ENCODE results near the gene SLC4A11. TPM values are rescaled to one million over a fixed set of nuclear protein-coding genes. Genes with fewer than 3 reads are reported as not detected.

SLC4A11 gene
- total RNA-seq, 1 donor from 2014 or later = 20.0 TPM

DNA sequence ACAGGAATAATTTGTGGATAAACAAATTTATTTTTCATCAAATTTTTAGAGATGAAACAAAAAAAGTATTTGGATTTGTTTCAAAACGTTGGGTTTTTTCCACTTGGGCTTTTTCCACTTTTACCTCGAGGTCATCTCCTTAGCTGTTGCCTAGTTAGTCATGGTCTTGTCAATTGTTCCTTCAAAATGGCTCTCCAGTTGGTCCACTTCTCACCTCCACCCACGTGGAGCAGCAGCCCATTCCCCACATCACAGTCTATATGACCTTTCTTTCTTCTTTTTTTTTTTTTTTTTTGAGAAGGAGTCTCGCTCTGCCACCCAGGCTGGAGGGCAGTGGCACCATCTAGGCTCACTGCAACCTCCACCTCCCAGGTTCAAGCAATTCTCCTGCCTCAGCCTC, 6.7 kb upstream of the SLC4A11 start:
- no peak for ATAC-seq

- ATAC-seq = no peak
Measured at GRCh38 chr20:3245156-3245555, 6.2 kb upstream of the SLC4A11 start.

DNA sequence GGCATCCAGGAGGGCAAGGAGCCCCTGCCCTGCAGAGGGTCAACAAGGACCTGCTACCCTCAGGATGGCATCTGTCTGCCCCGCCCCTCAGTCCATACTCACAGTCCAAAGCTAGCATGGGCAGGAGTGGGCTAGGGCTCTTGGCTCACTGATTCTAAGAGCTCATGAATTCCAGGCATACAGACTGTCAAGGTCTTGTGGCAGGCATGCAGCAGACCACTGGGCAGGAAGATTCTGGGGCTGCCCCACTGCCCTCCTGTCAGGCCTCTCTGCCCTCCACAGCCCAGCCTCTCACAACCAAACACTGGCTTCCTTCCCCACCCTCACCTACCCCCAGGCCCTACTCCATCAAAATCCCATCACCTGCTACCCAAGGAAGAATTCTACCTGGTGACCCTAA, 5.6 kb upstream of the SLC4A11 start:
- no peak for ATAC-seq

DNA sequence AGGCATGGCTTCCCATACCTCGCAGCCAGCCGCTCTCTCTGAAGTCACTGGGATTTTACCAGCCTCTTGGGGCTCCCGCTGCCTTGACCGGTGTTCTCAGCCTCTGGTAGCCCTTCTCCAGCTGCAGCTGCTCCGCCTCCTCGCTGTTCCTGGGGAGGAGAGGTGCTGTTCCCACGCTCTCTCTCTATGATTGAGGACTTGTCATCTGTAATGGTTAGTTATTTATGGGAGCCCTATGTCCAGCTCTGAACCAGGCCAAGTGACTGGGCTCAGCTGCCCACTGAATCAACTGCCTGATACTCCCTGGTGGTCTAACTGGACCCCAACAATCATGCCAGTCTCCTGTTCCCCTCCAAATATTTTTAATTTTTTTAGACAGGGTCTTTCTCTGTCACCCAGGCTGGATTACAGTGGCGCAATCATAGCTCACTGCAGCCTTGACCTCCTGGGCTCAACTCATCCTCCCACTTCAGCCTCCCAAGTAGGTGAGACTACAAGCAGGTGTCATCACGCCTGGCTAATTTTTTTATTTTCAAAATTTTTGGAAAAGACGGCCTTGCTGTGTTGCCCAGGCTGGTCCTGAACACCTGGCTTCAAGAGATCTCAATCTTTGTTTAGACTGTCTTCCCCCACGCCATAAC, 4.8 kb upstream of the SLC4A11 start:
- ATAC-seq = no peak

GRCh38 chr20:3242172-3242692, 3.2 kb upstream of the SLC4A11 start:
- ATAC-seq = no peak

GRCh38 chr20:3240776-3241363, 1.9 kb upstream of the SLC4A11 start:
- no peak for ATAC-seq

DNA sequence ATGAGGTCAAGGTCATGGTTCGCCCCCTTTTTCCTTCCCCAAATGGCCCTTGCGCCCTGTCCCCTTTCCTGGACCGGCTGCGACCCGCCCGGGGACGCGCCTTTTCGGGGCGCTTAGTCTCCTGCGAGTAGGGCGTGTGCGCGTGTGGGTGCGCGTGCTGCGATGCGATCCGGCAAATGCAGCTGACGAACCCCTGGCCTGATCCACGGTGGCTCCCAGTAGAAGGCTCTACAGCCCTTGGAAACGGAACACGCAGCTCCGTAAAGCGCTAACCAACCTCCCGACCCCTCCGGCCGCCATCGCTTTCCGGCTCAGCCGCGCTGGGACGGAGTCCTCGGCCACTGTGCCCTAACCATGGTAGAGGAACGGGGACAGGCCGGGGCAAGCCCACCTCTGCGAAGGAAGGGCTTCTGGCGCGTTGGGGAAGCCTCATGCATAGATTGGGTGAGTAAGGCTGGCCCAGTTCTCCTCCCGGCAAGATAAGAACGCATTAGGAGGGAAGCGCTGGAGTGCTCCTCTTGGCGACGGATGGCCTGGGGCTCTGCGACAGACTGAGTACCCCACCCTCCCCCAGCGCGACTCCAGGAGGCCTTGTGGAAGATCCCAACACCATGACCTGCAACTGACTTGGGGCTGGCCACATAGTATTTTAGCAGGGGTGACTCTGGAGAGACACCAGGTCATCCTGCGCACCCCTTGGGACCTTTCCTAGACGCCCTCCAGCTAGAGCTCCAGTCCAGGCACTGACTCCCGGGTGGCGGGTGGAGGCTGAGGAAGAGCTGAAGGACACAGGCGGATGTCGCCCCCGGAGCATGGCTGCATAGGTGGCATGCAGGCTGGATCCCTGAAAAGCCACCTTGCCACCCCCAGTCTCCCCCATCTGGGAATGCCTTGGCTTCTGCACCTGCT, 1.1 kb upstream of the SLC4A11 start:
- ATAC-seq = peak; percentile 34

DNA sequence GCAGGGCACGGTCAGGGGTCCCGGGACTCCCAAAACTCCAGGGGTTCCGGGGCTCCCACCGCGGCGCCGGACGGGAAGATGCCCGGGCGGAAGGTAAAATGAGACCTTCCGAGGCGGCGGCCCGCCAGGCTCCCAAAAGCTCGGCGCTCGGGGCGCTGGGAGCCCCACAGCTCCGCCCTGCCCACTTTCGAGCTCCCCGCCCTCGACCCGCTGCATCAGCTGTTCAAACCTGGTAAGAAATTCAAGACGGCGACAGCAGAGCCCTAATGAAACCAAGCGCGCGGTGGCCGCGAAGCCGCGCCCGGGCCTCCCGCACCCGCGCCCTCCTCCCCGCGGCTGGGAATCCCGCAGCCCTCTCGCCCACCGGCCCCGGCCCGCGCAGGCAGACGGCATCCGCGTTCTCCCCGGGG, 369 bp downstream of the SLC4A11 start:
- ATAC-seq = peak; percentile 44

DNA sequence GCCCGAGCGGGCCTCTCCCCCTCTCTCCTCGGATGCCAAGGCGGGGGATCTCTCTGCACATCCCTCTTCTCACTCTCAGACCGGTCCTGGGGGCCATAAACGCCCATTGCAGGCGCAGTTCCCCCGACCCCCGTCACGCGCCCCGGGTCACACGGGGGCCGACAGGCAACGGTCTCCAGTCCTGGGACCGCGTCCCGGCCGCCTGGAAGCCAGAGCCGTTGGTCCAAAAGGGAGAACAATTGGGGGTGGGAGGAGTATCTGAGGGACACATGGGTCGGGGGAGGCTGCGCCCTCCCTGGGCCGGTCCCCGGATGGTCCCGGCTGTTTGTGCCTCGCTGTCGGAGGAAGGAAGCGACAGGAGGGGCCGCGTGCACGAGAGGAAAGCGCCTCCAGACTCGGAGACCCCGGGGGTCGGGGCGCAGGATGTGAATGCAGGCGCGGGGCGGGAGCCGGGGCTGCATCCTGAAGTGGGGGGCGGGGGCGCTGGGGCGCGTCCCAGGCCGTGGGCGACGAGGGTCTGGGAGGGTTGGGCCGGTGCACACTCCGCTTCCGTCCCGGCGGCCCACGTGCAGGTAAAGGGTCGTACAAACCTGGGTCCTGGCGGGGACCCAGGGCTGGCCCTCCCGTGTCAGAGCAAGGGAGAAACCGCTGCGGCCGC, 903 bp downstream of the SLC4A11 start:
- no peak for ATAC-seq

DNA sequence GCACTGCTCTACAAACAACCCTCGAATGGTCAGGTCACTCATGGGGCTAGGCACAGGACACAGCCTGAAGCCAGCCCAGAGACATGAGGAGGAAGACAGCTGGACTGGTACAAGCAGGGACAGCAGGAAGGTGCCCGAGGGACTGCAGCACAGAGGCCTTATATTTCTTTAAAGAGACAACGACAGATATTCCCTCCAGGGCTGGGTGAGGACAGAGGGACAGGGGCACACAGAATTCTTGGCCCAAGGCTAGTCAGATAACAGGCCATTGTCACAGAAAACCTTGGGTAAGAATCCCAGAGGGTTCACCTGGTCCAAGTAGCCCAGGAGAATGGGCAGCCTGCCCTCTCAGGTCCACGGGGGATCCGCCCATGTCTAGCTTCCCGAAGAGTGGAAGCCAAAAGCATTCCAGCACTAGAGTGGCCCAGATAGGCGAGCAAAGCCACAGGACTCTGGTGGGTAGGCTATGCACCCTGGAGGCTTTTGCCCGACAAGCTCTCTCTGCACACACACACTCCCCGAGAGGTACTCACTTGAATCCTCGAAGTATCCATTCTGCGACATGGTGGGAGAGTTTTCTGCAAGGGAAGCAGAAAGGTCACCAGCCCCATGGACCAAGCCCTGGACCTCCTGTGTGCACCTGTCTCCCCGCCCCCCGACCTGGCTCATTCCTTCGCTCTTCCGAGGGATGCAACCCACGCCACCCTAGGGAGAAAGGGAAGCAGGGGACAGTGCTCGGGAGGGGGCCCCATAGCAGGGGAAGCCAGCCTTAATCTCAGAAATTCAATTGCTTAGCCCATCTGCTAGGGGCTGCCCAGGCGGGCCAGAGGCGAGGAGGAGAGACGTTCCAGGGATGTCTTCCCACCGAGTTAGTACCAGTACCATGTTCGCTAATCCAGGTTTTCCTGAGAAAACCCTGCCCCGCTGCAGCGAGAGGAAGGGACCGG, 1.7 kb downstream of the SLC4A11 start:
- no peak for ATAC-seq

- peak; percentile 63 for ATAC-seq
Measured at GRCh38 chr20:3235666-3236324, 3.2 kb downstream of the SLC4A11 start.

- no peak for ATAC-seq
Measured at GRCh38 chr20:3233991-3234498, 4.9 kb downstream of the SLC4A11 start.

DNA sequence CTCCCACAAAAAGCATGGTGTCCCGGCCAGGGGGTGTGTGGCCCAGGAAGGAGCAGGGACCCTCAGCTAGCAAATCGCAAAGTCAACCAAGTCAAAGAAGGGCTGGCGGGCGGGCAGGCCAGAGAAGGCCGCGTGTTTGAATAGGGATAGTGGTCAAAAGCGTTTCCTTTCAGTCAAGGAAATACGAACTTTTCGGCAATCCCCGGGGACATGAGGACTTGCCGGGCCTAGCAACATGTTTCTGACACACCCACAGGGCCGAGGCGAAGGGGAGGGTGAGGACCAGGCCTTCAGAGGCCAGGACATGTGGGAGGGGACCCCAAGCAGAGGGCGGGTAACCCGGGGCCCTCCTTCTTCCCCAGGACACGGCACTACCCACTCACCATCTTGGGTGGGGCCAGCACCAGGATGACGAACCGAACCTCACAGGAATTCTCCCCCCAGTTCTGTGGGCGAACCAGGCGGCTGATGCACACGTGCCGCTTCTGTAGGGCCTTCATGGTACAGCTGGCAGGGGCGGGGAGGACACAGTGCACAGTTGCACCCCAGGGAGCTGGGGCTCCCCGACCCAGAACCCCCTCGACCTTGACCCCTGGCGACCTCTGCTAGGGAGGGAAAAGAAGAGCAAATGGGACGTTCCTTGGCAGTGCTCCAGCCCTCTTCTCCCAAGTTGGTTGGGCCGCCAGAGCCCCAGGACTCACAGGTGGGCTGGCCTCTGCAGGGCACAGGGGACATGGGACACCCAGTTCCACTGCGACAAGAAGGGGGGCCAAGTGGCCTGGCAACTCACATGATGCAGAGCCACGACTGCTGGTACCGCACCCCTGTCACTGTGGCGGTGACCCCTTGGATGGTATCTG, 5.6 kb downstream of the SLC4A11 start:
- ATAC-seq = no peak

GRCh38 chr20:3231889-3232588, 7.0 kb downstream of the SLC4A11 start:
- no peak for ATAC-seq

DNA sequence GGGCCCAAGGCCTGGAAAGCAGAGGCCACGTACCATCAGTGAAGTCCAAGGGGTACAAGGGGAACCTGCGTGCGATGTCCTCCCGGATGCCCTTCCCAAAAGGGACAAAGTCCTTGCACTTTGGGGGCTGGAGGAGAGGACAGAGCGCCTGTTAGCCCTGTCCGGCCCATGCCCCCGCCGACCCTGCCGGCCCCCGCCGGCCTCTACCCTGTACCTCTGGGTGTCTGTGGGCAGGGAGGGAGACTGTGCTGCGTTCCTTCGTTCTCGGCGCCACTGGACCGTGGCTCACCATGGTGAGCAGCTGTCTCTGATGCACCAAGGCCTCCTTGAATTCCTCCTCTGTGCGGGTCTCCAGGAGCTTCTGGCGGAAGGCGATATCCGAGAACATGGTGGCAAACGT, 7.9 kb downstream of the SLC4A11 start:
- ATAC-seq = no peak

- ATAC-seq = no peak
Measured at GRCh38 chr20:3229798-3230197, 9.2 kb downstream of the SLC4A11 start.

- no peak for ATAC-seq
Measured at GRCh38 chr20:3229158-3229557, 9.8 kb downstream of the SLC4A11 start.

GRCh38 chr20:3228750-3229032, 10.3 kb downstream of the SLC4A11 start:
- no peak for ATAC-seq

GRCh38 chr20:3227936-3228749, 10.8 kb downstream of the SLC4A11 start:
- ATAC-seq = no peak
